HG03108 (cell line): ENCODE measurements around the gene RPUSD3.

ENCODE experiments used
- ATAC-seq: cut with Tn5 transposase; IDR thresholded peaks from one replicate; pipeline ENCODE4 v1.9.1; 2021; ENCODE audit warnings: moderate library complexity; ENCODE audit not compliant: unreplicated experiment

RPUSD3 gene

DNA sequence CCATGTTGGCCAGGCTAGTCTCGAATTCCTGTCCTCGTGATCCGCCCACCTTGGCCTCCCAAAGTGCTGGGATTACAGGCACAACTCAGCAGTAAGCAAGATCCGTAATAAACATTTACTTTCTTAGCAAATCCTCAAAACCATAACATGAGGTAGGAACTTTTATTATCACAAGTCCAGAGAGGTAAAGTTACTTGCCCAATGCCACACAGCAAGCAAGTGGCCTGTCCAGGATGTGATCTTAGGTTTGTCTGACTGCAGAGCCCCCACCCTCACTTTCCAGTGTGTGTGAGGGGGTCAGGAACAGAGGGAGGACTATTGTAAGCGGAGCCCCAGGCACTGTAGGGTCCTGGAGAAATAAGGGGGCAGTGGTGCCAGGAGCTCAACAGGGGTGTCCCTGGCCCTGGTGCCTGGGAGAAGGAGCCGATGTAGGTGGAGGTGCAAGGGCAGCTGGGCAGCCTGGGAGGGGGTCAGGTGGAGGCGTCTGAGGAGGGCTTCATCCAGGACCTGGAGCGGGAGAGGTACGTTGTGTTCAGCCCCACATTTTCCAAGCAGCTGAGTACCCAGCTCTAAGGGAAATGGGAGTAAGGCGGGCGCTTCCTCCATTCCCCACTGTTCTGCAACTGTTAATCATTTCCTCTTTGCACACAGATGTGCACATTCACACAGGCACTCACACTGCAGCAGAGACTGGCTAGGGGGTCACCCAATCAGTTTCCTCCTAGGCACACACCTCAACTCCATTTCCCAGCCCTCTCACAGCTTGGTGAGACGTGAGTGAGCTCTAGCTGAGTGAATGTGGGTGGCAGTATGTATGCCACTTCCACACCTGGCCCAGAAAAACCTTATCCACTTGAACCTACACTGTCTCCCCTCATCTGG, 5.9 kb downstream of the RPUSD3 start:
- ATAC-seq: no peak

DNA sequence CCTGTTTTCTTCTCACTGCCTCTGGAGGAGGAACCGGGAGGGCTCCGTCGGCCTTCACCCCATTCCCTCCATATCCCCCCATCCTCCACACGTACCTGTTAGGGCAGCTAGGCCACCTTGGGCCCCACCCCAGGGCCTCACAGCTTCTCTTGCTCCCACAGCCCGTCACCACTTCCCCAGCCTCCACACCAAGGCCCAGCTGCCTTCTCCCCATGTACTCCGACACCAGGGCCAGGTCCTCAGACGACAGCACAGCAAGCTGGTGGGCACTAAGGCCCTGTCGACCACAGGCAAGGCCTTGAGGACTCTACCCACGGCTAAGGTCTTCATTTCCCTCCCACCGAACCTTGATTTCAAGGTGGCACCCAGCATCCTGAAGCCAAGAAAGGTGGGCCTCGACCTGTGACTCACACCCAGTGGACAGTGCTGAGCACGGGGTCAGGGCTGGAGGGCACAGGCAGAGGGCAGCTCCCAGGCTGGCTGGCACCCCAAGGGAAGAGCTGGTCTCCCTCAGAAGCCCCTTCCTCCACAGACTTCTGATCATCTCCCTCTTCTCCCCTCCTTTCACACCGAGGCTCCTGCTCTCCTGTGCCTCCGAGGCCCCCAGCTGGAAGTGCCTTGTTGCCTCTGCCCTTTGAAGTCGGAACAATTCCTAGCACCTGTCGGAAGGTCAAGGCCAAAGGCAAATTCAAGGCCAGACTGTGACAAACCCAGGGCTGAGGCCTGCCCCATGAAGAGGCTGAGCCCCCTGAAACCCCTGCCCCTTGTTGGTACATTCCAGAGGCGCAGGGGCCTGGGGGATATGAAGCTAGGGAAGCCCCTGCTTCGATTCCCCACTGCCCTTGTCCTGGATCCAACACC, 9.1 kb downstream of the RPUSD3 start:
- ATAC-seq: no peak

GRCh38 chr3:9833078-9833477, 10.7 kb downstream of the RPUSD3 start:
- ATAC-seq: no peak

GRCh38 chr3:9831253-9831652, 12.6 kb downstream of the RPUSD3 start:
- ATAC-seq: no peak

DNA sequence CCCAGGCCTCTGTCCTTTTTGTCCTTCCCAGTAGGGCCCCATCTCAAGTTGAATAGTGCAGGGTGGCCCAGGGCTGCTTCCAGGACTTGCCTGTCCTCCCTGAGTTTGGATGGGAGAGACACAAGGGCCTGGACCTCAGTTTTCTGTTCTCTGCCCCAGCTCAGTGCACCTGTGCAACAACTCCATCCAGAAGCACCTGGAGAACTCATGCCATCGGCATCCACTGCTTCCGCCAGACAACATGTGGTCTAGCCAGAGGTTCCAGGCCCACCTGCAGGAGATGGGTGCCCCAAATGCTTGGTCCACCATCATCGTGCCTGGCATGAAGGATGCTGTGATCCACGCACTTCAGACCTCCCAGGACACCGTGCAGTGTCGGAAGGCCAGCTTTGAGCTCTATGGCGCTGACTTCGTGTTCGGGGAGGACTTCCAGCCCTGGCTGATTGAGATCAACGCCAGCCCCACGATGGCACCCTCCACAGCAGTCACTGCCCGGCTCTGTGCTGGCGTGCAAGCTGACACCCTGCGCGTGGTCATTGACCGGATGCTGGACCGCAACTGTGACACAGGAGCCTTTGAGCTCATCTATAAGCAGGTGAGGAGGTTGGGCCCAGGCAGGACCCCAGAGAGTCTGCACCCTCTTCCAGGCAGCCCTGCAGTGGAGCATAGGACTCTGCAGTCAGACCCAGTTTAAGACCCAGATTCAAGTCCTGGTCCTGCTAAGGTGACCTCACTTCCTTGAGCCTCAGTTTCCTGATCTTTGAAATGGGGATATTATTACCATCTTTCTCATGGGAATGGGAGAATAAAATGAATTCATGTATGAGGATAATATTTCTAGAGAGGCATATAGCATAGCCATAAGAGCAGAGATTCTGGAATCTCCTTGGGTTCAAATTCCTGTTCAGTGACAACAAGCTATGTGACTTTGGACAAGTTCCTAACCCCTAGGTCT, 14.7 kb downstream of the RPUSD3 start:
- ATAC-seq: no peak

DNA sequence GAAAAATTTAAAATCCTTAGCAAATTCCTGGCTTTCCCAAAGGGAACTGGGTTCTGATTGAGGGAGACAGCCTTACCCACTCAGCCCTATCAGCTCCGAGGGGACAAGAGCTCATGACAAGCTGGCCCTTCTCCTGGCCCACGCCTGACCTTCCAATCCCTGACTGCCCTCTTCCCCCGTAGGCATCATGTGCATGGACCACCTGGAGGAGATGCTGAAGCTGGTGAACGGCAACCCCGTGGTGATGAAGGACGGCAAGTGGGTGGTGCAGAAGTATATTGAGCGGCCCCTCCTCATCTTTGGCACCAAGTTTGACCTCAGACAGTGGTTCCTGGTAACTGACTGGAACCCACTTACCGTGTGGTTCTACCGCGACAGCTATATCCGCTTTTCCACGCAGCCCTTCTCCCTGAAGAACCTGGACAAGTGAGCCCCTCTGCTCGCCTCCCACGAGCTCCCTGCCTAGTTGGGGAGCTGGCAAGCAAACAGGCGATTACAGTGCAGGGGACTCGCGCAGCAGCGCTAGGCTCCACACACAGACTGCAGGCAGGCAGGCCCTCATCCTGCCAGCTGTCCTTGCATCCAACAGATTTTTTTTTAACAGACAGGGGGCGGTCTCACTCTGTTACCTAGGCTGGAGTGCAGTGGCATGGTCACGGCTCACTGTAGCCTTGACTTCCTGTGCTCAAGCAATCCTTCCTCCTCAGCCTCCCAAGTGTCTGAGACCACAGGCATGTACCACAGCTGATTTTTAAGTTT, 16.8 kb downstream of the RPUSD3 start:
- no peak for ATAC-seq

DNA sequence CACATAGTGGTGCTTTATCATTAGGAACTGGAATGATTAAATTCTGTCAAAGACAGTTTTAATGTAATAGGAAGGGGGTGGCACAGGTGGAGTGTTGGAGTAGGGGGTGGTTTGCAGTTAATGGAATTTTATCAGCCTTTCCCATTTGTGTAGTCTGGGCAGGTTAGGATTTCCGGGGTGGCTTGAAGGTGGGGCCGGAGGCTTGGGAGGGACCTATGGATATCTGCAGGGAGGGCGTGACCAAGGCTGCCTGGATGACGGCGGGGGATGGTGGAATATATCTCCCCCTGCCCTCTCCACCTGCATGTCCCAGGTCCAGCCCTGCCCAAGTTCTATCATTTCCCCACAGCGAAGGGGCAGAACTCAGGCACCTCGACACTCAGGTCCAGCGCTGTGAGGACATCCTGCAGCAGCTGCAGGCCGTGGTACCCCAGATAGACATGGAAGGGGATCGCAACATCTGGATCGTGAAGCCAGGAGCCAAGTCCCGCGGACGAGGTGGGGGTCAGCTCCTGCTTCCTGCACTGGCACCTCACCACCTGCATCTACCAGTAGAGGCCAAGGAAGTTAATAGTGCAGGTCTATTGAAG, 18.3 kb downstream of the RPUSD3 start:
- no peak for ATAC-seq

- no peak for ATAC-seq
These were observed 22.9 kb downstream of the RPUSD3 start for GRCh38 chr3:9820946-9821345.

- ATAC-seq: no peak
These were observed 23.3 kb downstream of the RPUSD3 start for GRCh38 chr3:9820543-9820942.

GRCh38 chr3:9818666-9819335, 25.0 kb downstream of the RPUSD3 start:
- ATAC-seq: no peak

GRCh38 chr3:9817436-9817835, 26.4 kb downstream of the RPUSD3 start:
- no peak for ATAC-seq

DNA sequence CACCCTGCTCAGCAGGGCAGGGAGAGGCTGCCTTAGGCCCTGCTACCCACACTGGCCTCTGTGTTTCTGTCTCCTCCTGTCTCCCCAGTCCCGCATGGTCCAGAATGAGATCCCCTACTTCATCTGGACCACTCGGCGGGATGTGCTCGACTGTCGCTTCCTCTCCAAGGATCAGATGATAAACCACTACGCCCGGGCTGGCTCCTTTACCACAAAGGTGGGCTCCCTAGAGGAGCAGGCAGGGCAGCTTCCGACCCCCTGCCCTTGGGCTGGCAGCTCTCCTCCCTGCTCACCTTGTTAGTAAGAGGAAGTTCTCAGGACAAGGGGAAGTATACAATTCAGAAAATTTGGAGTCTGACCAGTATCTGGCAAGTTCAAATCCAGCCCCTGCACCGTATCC, 27.8 kb downstream of the RPUSD3 start:
- no peak for ATAC-seq

DNA sequence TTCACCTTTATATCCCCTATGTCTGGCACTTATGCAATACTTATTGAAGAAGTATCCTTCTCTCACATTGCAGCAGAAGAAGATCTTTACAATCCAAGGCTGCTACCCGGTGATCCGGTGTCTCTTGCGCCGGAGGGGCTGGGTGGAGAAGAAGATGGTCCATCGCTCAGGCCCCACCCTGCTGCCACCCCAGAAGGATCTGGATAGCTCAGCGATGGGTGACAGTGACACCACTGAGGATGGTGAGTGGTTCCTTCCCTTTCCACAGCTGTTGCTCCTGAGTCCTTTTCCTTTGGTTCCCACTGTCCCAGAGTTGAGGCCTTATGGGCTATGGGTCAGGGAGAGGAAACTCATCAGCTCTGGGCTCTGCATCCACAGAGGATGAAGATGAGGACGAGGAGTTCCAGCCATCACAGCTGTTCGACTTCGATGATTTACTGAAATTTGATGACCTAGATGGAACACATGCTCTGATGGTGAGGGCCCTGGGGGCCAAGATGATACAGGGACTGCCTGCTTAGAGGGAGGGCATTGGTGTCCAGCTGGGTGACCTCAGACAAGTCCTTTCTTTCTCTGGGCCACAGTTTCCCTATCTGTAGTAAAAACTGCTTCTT, 30.8 kb downstream of the RPUSD3 start:
- ATAC-seq: no peak

DNA sequence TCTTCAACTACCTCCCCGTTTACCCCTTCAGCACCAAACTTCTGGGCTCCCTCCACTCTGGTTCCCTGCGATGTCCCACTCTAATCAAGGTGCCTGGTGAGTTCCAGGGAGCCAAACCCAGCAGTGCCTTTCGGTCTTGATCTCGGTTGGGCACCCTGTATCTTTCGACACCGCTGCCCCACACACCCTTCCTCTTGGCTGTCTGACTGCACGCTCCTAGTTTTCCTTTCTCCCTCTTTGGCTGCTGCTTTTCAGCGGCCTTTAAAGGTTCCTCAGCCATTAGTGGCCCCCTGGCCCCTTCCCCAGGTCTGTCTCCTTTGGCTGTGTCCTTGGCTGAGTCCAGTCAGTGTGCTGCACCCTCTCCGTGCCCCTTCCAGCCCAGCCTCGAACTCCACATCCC, 33.0 kb downstream of the RPUSD3 start:
- ATAC-seq: no peak

DNA sequence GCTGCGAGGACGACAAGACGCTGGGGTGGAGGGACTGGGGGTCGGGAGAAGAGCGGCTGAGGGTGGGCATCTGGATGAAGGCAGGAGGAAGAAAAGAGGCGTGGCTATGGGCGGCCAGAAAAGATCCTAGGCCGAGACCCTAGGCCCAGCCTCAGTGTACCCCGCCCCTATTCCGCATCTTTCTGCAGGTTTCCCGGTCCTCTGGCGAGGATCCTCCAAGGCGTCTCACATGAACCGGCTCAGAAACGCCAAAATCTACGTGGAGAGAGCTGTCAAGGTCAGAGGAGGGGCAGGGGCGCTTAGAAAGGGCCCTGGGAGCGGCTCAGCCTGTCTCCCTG, 33.4 kb downstream of the RPUSD3 start:
- no peak for ATAC-seq

GRCh38 chr3:9809615-9810432, 34.0 kb downstream of the RPUSD3 start, which contains the start of gene TTLL3:
TTLL3 (plus strand) TSS chr3:9810262; CDS start chr3:9810662, 400 bp downstream.
- ATAC-seq: peak; percentile 45

GRCh38 chr3:9809239-9809614, 34.6 kb downstream of the RPUSD3 start:
- no peak for ATAC-seq
